ENCODE results near the gene ERC2. TPM values are rescaled to one million over a fixed set of nuclear protein-coding genes. Genes with fewer than 3 reads are reported as not detected.
"Not testable (repeated sequence)": the region's sequence is repeated elsewhere in the genome, so short reads cannot be mapped to it uniquely, and the experiment has no call there.

The ERC2 gene
- total RNA-seq, 1 donor from 2014 or later = 0.35 TPM

DNA sequence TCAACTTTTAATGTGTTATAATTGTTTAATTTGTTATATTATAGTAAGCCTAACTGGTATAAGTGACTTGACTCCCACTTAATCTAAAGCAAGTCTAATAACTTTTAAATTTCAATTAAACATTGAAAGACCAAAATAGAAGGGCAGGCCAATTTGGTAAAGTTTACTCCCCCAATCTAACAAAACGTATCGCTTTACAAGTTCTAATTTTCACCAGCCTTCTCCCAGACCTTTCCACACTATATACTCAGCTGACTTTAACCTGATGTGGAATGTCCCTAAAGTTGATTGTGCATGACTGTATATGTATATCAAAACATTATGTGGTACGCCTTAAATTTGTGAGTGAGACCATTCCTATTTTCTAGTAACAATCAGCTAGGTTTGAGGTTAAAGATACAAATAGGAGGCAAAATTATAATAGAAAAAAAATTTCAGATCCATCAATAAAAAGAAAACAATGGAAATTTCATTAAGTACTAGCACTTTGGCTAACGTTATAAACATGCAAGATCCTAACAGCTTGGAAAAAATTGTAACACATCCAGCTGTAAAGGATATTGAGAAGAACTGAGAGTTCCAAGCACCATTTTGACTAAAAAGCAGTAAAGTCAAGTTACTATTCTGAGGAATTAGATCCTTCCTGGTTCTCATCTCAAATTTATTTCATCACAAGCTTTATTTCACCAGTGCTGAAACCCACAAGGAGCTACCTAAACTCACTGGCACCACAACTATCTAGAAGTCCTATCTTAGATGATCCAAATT is 199.5 kb downstream of the ERC2 start:
- Mint-ChIP-seq H3K9me3 (ENCODE audit: unreplicated experiment) (peaks cover 6% of the 10 kb centered on the region), H3K27ac (ENCODE audit: unreplicated experiment) (no peak overlapping the region), H3K4me1 (ENCODE audit: unreplicated experiment) (peaks cover 18% of the 10 kb centered on the region), H3K36me3 (ENCODE audit: unreplicated experiment) (no peaks in the 10 kb centered on the region), H3K4me3 (ENCODE audit: unreplicated experiment) (no peak overlapping the region), H3K27me3 (ENCODE audit: unreplicated experiment) (no peaks in the 10 kb centered on the region)
- DNase-seq (ENCODE audit: extremely low spot score, unreplicated experiment) = no peak
- TF ChIP-seq, protein P1, sequence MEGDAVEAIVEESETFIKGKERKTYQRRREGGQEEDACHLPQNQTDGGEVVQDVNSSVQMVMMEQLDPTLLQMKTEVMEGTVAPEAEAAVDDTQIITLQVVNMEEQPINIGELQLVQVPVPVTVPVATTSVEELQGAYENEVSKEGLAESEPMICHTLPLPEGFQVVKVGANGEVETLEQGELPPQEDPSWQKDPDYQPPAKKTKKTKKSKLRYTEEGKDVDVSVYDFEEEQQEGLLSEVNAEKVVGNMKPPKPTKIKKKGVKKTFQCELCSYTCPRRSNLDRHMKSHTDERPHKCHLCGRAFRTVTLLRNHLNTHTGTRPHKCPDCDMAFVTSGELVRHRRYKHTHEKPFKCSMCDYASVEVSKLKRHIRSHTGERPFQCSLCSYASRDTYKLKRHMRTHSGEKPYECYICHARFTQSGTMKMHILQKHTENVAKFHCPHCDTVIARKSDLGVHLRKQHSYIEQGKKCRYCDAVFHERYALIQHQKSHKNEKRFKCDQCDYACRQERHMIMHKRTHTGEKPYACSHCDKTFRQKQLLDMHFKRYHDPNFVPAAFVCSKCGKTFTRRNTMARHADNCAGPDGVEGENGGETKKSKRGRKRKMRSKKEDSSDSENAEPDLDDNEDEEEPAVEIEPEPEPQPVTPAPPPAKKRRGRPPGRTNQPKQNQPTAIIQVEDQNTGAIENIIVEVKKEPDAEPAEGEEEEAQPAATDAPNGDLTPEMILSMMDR (IDR thresholded peaks at IDR 0.05) = no peak

DNA sequence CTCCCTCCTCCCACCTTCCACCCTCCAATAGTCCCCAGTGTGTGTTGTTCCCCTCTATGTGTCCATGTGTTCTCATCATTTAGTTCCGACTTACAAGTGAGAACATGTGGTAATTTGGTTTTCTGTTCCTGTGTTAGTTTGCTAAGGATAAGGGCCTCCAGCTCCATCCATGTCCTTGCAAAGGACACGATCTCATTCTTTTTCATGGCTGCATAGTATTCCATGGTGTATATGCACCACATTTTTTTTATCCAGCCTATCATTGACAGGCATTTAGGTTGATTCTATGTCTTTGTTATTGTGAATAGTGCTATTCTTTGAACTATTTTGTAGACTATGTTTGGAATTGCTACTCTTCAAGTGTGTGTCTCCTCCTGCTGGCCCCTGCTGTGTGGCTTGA is 206.4 kb downstream of the ERC2 start:
- not testable (repeated sequence) for DNase-seq (ENCODE audit: extremely low spot score, unreplicated experiment); H3K36me3 Mint-ChIP-seq (ENCODE audit: unreplicated experiment); H3K4me1 Mint-ChIP-seq (ENCODE audit: unreplicated experiment); H3K4me3 Mint-ChIP-seq (ENCODE audit: unreplicated experiment); H3K27ac Mint-ChIP-seq (ENCODE audit: unreplicated experiment)
- peaks cover 11% of the 10 kb centered on the region for H3K9me3 Mint-ChIP-seq (ENCODE audit: unreplicated experiment)
- H3K27me3 Mint-ChIP-seq (ENCODE audit: unreplicated experiment) = peaks cover 14% of the 10 kb centered on the region

DNA sequence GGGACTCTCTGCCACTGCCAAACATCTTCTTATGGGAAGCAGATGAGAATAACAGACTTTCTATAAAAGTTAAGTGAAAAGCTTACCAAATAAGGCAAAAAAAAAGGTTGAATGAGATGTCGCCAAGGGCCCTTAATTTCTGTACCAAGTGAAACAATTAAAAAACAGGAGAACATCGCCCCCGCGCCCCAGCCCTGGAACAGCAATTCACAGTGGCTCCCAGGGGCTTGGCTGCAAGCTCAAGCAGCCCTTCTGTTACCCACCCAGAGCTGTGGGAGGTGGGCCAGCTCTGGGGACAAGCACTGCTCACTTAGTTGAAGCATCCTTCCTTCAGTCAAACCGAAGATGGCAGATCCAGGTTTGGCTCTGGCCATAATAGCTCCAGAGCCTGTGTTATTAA is 208.0 kb downstream of the ERC2 start:
- DNase-seq (ENCODE audit: extremely low spot score, unreplicated experiment) = no peak
- TF ChIP-seq, protein P1 (IDR thresholded peaks at IDR 0.05) = no peak
- Mint-ChIP-seq H3K9me3 (ENCODE audit: unreplicated experiment) (peaks cover 11% of the 10 kb centered on the region), H3K27me3 (ENCODE audit: unreplicated experiment) (peaks cover 26% of the 10 kb centered on the region), H3K36me3 (ENCODE audit: unreplicated experiment) (no peaks in the 10 kb centered on the region), H3K27ac (ENCODE audit: unreplicated experiment) (no peak overlapping the region), H3K4me3 (ENCODE audit: unreplicated experiment) (no peak overlapping the region), H3K4me1 (ENCODE audit: unreplicated experiment) (peaks cover 1% of the 10 kb centered on the region)

DNA sequence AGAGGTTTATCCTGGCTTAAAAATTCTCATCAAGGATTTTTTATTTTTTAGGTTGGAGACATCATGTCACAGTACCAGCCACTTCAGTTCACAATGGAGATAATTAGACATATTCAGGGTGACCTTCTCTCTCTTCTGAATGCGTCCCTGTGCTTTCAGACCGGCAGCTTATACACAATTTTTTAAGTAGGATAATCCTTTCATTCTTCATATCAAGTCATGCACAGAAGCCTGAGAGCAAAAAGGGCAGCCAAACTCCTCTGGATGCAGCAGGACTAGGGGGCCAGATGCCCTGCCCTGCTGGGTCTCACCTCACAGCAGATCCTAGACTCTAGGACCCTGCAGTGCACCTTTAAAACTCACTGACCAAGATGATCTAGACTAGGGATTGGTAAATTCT is 210.4 kb downstream of the ERC2 start:
- no peaks in the 10 kb centered on the region for H3K4me1 Mint-ChIP-seq (ENCODE audit: unreplicated experiment)
- peaks cover 5% of the 10 kb centered on the region for H3K9me3 Mint-ChIP-seq (ENCODE audit: unreplicated experiment)
- no peak overlapping the region for H3K4me3 Mint-ChIP-seq (ENCODE audit: unreplicated experiment)
- H3K27ac Mint-ChIP-seq (ENCODE audit: unreplicated experiment) = no peak overlapping the region
- TF ChIP-seq, protein P1 (IDR thresholded peaks at IDR 0.05) = no peak
- H3K36me3 Mint-ChIP-seq (ENCODE audit: unreplicated experiment) = no peaks in the 10 kb centered on the region
- no peak for DNase-seq (ENCODE audit: extremely low spot score, unreplicated experiment)
- H3K27me3 Mint-ChIP-seq (ENCODE audit: unreplicated experiment) = peaks cover 34% of the 10 kb centered on the region

DNA sequence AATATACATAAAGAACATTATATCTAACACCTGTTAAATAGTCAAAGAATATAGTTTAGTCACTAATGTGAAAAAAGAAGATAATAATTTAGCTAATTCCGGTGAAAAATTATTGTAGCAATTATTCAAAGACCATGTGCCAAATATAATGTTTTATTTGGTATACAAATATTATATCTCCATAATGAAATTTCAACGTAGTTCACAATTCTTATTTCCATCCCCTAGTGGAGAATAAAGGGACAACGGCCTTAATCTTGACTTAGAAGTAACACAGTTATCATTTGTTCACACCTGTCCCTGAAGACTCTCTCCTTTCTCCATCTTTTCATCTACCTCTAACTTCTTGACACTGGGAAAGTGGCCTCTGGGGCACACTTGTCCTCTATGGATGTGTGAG is 213.4 kb downstream of the ERC2 start:
- H3K9me3 Mint-ChIP-seq (ENCODE audit: unreplicated experiment) = no peaks in the 10 kb centered on the region
- peaks cover 6% of the 10 kb centered on the region for H3K4me1 Mint-ChIP-seq (ENCODE audit: unreplicated experiment)
- H3K36me3 Mint-ChIP-seq (ENCODE audit: unreplicated experiment) = no peaks in the 10 kb centered on the region
- H3K27ac Mint-ChIP-seq (ENCODE audit: unreplicated experiment) = no peak overlapping the region
- TF ChIP-seq, protein P1 (IDR thresholded peaks at IDR 0.05) = peak; percentile 46
- H3K27me3 Mint-ChIP-seq (ENCODE audit: unreplicated experiment) = peaks cover 29% of the 10 kb centered on the region
- DNase-seq (ENCODE audit: extremely low spot score, unreplicated experiment) = no peak
- no peak overlapping the region for H3K4me3 Mint-ChIP-seq (ENCODE audit: unreplicated experiment)
